HG03103 (cell line): ENCODE data around the gene NDFIP1.
"Not testable (repeated sequence)": the region's sequence is repeated elsewhere in the genome, so short reads cannot be mapped to it uniquely, and the experiment has no call there.

ENCODE experiments used
- ATAC-seq: cut with Tn5 transposase; IDR thresholded peaks from one replicate; pipeline ENCODE4 v1.9.1; 2021; ENCODE audit warnings: low read depth; ENCODE audit not compliant: unreplicated experiment

The NDFIP1 gene

DNA sequence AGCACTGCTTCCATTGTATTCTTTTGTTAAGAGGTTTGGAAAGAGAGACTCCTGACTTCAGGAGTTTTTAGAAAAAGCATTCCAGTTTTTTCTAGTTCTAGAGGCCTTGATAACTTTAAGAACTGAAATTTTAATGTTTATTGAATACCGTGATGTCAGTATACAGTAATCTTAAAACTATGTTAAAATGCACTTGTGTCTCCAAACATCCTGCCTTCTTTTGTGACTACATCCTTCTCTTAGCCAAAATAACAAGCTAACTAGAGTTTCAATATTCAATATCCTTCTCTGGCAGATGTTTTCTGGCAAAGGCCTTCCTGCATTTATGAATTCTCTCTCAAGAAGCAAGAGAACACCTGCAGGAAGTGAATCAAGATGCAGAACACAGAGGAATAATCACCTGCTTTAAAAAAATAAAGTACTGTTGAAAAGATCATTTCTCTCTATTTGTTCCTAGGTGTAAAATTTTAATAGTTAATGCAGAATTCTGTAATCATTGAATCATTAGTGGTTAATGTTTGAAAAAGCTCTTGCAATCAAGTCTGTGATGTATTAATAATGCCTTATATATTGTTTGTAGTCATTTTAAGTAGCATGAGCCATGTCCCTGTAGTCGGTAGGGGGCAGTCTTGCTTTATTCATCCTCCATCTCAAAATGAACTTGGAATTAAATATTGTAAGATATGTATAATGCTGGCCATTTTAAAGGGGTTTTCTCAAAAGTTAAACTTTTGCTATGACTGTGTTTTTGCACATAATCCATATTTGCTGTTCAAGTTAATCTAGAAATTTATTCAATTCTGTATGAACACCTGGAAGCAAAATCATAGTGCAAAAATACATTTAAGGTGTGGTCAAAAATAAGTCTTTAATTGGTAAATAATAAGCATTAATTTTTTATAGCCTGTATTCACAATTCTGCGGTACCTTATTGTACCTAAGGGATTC is 43.1 kb downstream of the NDFIP1 start:
- no peak for ATAC-seq

DNA sequence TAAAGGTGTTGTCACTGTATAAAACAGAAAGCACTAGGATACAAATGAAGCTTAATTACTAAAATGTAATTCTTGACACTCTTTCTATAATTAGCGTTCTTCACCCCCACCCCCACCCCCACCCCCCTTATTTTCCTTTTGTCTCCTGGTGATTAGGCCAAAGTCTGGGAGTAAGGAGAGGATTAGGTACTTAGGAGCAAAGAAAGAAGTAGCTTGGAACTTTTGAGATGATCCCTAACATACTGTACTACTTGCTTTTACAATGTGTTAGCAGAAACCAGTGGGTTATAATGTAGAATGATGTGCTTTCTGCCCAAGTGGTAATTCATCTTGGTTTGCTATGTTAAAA is 43.8 kb downstream of the NDFIP1 start:
- ATAC-seq: no peak

DNA sequence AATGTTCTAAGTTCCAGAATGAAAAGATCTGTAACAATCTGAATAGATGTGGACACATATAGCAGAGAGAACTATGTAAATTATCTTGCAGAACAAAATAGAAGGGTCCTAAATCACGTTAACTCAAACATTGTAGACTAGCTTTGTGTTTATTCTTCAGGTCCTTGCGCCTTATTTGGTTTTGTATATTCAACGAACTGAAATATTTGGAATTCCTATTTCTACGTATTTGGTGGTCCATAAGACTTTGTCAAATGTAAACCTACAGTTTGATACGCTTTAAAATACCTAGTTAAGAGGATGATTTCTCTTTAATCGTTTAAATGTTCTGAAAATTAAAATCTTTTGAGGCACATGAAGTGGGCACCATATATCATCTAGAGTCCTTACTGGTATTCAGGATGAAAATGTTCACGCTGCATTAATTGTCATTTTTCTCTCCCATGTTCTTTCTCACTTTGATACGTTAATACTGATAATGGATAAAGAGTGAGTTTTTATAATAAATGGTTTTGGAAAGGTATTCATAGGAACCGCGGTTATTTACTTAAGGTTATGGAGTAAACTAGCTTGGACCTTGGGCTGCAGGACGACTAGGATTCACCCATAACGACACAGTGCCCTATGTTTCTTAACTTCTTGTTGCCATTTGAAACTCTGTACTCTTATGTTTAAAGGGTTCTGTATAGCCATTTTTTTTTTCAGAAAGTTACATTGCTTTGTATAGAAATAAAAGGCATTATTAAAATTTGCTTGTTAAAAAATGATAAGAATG is 45.3 kb downstream of the NDFIP1 start:
- no peak for ATAC-seq

DNA sequence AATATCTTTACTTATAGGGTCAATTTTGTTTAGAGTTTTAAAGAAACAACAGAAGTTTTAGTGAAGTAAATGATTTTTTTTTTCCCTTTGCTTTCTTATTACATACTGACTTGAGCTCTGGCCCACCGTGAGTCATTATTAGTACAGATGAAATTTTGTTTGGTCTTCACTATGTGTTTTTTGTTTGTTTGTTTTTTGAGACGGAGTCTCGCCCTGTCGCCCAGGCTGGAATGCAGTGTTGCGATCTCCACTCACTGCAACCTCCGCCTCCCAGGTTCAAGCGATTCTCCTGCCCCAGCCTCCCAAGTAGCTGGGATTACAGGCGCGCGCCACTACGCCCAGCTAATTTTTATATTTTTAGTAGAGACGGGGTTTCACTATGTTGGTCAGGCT is 45.9 kb downstream of the NDFIP1 start:
- ATAC-seq: not testable (repeated sequence)

DNA sequence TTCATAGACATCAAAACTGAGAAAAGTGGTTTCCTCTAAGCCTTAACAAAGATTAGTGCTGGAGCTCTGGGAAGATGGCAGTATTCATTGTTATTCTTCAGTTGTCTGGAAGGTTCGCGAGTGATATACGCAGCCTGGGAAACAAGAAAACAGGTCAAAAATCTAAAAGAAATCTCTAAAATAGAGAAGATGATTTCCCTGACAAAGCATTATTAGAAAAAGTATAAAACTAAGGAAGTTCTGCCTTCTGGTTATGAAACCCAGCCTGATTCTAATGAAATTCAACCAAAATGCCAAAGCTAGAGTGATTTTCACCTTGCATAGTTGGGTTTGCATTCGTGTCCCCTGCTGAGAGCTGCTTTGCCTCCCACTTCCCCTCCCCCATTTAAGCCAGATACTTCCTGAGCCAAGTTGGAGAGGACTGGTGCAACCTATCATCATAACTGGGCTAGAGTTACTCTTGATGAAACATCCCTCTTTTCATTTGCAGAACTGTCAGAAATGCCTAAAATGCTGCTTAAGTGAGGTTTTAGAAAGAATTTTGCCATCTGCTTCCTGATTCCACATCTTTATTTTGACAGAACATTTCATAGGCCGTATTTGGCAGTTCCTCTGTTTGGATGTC is 48.4 kb downstream of the NDFIP1 start:
- ATAC-seq: no peak

DNA sequence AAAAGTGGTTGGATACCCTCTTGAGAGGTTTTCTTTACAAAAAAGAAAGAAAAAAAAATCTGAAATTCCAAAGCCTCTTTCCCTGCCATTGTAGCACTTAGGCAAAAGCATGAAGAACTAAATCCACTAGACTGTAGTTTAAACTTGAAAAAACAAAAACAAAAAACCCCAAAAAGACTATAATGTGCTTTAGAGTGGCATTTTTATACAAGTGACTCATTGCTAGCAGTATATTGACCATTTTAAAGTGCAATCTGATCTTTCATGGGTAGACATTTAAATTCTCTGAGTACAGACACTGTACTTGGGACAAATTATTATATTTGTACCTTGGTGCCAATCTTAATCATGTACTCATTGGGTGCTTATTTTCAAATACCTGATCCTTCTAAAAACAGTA is 50.8 kb downstream of the NDFIP1 start:
- no peak for ATAC-seq

DNA sequence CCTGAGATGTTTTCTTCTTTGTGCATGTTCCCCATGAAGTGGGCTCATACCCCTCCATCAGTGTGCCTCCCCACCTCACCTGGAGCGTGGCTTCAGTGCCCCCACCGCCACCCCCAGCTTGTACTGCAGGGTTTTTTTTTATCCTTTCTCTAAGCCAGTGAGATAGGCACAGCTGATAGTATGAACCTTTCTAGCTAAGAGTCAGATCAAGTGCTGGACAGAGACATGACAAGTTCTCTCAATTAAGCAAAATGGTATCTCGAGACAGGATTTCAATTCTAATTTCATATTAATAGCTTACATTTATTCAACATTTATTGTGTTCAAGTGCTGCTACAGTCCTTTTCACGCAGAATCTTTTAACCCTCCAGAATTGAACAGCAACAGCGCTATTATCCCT is 55.7 kb downstream of the NDFIP1 start:
- no peak for ATAC-seq

DNA sequence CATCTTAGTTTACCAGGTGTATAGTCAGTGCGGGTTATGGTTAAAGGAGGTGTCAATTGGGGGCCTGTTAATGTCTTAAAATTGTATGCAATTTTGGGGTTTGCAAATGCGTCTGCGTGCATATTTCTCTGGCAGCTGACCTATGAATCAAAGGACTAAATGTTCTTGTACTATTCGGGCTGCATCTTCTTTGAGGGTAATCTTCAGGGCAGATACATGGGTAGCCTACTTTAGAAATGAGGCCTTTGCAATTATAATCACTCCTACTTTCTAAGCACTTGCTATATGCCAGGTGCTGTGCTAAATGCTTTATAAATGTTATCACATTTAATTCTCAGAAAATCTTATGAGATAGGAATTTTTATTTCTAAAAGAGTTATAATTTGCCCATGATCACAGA is 58.2 kb downstream of the NDFIP1 start:
- ATAC-seq: no peak

DNA sequence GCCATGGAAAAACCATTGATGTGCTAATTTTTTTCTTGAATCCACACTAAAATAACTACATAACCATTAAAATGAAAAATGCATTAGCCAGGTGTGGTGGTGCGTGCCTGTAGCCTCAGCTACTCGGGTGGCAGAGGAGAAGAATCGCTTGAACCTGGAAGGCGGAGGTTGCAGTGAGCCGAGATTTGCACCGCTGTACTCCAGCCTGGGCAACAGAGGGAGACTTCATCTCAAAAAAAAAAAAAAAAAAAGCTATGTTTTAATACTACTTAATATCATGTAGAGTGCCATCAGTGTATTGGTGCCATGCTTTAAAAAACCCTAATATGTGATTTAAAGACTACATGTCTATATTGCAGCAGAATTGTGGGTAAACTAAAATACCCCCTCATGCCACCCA is 58.9 kb downstream of the NDFIP1 start:
- ATAC-seq: no peak

DNA sequence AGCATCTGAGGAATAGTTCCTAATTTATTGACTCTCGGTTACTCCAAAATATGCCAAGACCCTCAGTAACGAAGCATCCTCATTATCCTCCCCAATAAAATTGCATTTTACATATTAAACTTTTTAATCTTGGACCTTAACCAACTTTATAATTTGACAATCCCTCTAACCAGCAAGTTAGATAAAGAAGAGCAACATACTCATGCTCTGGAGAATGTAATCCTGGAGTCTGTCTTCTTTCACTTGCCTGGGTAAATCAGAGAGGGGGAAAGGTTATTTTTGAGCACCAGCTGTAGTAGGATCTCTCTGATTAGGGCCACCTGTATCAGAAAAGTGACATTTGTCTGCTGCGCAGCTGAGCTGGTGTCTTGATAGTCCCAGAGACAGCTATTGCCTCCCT is 59.8 kb downstream of the NDFIP1 start:
- no peak for ATAC-seq

DNA sequence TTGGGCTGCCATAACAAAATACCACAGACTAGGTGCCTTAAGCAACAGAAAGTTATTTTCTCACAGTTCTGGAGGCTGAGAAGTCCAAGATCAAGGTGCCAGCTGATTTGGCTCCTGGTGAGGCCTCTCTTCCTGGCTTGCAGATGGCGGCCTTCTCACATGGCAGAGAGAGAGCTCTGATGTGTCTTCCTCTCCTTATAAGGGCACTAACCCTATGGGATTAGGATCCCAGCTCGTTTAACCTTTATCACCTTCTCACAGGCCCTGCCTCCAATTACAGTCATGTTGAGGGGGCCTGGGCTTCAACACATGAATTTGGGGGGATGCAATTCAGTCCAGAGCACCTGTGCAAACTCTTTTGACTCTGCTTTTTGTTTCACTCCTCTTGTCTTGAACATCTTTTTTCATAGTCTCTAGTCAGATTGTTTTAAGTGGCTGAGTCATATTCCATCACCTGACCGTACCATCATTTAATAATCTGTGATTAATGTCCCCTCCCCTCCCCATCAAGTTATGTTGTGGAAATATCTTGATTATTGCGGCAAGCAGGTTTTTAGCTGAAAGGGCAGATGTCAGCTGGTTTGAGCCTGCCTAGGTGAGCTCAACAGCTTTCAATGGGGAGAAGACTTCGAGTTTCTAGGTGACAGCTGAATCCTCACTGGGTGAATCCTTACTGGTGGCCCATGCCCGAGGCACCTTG is 61.8 kb downstream of the NDFIP1 start:
- no peak for ATAC-seq

DNA sequence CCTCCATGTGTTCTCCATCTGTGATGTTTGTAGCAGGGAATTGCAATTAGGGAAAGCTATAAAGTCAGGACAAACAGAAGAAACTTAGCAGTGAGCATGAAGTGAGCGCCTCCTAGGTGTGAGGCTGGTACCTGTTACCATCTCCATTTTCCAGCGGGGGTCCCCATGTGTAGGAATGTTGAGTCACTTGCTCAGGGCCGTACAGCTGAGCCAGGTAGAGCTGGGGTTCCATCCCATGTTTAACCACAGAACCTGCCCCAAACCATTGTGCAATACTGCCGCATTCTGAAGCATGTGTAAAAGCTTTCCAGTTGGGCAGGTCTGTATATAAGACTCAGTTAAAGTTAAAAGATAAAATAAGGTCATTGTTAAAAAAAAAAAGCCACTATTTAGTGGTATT is 62.7 kb downstream of the NDFIP1 start:
- no peak for ATAC-seq

DNA sequence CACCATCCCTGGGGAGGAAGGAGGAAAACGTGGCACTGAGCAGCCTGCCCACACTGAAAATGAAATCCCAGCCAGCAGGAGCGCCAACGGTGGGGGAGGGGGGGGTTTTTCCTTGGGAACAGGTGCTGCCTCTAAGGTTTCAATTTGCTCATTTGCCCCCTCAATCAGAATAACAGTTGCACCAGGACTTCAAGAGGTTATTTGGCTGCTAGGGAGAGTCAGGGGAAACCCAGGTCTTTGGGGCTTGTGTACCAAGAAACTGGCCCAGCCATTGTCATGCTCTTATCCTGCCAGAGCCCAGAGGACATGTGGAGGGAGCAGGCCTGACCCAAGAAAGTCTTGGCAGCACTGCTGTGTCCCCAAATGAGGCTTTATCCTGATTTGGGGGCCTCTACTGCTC is 66.5 kb downstream of the NDFIP1 start:
- ATAC-seq: no peak

DNA sequence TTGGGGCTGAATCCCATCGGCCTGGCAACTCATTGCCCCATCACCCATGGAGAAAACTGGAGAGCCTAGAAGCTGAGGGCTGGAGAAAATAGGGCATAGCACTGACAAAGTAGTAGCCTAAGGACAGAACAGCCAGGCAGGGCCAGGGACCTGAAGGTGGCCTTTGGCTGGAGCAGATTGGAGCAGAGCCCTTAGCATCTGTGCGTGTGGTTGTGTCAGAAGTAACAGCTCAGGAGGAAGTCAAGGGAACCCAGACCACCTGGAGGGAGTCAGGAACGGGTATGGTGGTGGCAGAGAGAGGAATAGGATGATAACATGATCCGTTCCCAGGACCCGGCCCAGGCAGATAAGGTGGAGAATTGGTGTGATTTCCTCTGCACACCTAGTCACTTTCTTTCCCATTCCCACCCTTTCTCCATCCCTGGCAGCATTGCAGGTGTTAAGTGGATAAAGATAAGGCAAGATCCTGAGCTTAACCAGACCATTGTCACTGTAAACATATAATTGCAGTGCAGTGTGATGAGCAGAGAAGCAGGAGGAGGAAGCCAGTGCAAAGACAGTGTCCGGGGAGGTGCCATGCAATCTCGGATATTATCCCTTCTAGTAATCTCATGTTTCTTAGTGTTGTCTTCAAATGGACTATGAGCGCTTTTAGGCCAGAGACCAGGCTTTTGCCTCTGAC is 67.0 kb downstream of the NDFIP1 start:
- no peak for ATAC-seq

DNA sequence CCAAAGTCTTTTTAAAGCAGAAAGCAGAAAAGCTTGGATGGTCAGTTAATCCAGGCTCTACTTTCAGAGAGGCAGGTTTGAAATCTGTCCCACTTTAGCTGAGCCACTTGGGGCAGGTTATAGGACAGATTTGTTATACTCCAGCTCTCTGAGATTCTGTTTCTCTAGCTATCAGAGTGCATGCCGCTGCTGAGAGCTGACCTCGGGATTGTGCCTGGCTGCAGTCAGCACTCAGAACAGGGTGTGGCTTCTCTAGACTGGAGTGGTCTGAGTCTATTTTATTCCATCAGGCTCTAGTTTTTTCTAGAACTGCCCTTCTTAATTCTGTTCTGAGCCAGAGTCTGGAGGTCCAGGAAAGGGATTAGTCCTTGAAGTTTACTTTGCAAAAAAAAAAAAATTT is 67.7 kb downstream of the NDFIP1 start:
- no peak for ATAC-seq

DNA sequence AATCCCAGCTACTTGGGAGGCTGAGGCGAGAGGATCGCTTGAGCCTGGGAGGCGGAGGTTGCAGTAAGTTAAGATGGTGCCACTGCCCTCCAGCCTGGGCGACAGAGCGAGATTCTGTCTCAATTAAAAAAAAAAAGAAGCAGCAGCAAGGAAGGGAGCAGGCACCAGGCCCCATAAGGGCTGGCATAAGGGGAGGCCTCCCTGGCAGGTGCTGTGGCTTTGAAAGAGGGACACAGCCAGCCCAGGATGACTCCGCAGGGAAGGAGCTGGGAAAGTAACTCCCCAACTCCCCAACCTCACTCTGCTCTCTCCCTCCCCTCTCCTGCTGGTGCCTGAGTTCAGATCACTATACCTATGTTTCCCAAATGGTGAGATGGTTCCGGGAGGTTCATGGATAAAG is 70.1 kb downstream of the NDFIP1 start:
- ATAC-seq: no peak

DNA sequence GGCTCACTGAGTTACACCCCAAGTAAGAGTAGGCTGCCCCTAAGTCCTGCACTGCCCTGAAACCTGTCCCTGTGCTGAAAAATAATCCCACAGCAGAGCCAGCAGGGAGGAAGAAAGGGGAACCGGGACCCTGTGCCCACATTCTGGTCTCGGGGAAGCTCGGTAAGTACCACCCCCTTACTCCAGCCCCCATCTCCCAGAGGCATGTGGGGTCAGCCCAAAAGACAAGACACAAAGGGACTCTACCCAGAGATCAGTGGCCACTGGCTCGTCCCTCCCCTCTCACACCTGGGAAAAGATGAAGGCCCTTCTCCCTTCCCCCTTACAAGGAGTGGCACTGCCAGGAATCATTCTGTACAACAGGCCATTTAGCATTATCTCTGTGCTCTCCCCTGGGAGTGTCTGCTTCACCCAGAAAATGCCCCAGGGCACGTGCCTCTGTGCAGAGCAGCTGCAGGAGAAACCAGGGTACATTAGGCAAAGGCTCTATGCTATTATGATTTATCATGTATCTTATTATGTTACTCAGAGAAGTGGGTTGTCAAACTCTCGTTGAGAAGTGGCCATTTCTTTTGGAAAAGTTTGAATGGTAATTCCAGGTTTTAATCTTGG is 71.3 kb downstream of the NDFIP1 start:
- no peak for ATAC-seq

DNA sequence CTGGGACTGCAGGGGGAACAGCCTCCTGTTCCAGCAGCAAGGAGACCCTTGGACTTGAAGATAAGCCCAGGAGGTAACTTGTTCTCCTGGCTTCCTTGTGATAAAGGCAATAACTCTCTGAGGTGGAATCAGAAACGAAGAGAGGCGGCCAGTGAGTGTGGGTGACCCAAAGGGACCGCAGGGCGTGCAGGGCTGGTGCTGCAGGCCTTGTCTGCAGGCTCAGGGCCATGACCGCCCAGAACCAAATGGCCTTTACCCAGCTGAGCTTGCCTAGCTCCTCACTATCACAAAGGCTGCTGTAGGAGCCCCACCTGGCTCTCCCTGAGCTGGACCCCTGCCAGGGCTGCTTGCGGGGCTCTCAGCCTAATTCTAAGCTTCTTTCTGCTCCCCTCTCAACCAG is 72.5 kb downstream of the NDFIP1 start:
- no peak for ATAC-seq

DNA sequence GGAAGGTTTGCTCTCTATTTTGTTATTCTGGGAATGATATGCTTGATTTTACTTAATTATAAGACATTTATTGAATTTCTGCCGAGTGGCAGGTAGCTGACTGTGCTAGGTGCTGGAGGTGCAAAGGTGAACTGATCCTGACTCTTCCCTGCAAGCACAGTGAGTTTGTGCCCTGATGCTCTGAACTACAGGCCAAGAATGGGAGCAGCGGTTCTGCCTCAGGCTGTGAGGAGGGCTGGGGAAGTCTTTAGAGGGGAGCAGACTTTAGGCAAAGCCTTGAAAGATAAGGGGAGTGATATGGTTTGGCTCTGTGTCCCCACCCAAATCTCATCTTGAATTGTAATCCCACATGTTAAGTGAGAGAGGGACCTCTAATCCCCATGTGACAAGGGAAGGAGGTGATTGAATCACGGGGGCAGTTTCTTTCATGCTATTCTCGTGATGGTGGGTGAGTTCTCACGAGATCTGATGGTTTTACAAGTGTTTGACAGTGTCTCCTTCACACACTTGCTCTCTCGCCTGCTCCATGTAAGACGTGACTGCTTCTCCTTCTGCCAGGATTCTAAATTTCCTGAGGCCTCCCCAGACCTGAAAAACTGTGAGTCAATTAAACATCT is 73.1 kb downstream of the NDFIP1 start:
- ATAC-seq: no peak

DNA sequence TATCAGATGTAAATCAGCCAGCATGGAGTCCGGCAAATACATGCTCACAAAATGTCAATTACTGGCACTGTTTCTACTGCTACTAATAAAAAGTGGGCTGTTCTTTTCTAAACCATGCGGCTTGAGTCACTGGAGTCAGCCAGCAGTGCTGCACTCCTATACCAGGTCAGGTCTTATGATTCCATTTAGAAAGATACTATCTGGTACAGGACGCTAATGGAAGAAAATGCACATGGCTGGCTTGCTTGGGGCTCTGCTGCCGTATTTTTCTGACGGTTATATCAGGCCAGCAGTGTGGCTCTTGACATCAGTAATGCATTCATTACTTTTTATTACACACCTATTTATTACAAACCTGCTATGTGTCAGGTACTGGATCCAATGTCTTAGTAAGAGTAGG is 74.3 kb downstream of the NDFIP1 start:
- no peak for ATAC-seq
